BLaER1 treated with 17β-estradiol and CSF1 and Interleukin-3, amounts not matched to agents 10 nM and 100 nM (cell line): Measurements from ENCODE around the gene PPP1CA.

Experiments used
- H3K27ac ChIP-seq, 11 experiments: shearing (Covaris generic); formaldehyde crosslinking; 2 replicates each; pipeline ENCODE4 v1.8.1; 2022
- H3K27me3 ChIP-seq, 11 experiments: shearing (Covaris generic); formaldehyde crosslinking; 2 replicates each; pipeline ENCODE4 v1.8.1; 2022
- H3K36me3 ChIP-seq, 11 experiments: shearing (Covaris generic); formaldehyde crosslinking; 2 replicates each; pipeline ENCODE4 v1.8.1; 2022
- H3K4me1 ChIP-seq, 10 experiments: shearing (Covaris generic); formaldehyde crosslinking; 2 replicates each; pipeline ENCODE4 v1.8.1; 2022
- H3K4me2 ChIP-seq, 11 experiments: shearing (Covaris generic); formaldehyde crosslinking; 2 replicates each; pipeline ENCODE4 v1.8.1; 2022
- H3K4me3 ChIP-seq, 10 experiments: shearing (Covaris generic); formaldehyde crosslinking; 2 replicates each; pipeline ENCODE4 v1.8.1; 2022
- H3K9ac ChIP-seq, 11 experiments: shearing (Covaris generic); formaldehyde crosslinking; 2 replicates each; pipeline ENCODE4 v1.8.1; 2022
- H3K9me3 ChIP-seq, 11 experiments: shearing (Covaris generic); formaldehyde crosslinking; replicated peaks in 1 of 11; 2 replicates each; pipeline ENCODE4 v1.8.1; 2022
- H4K20me1 ChIP-seq, 11 experiments: shearing (Covaris generic); formaldehyde crosslinking; 2 replicates each; pipeline ENCODE4 v1.8.1; 2022
- Cebpa-rat ChIP-seq, 11 experiments: shearing (Covaris generic); IDR thresholded peaks; 2 replicates each; pipeline ENCODE4 v1.8.1; 2022

PPP1CA gene

GRCh38 chr11:67410369-67410831 is 8.7 kb upstream of the PPP1CA start:
- peaks cover 16 to 27% (median 22%) of the 10 kb centered on the region in 11 experiments for H3K27me3 ChIP-seq
- TF ChIP-seq Cebpa-rat (IDR thresholded peaks at IDR 0.05): no peak
- H3K4me3 ChIP-seq: peak overlapping the region in 5 of 10 experiments; percentile 26 to 57 (median 52); a peak in 3 of 20 replicates
- peak overlapping the region; percentile 77 to 100 (median 98); a peak in 21 of 22 replicates for H3K4me2 ChIP-seq
- H4K20me1 ChIP-seq: peaks cover 0 to 64% (median 5%) of the 10 kb centered on the region in 11 experiments; a peak in 10 of 22 replicates
- H3K36me3 ChIP-seq: peaks cover 0 to 9% (median 0%) of the 10 kb centered on the region in 11 experiments; a peak in 2 of 22 replicates
- peak overlapping the region in 9 of 11 experiments; percentile 61 to 87 (median 80); a peak in 14 of 22 replicates for H3K27ac ChIP-seq
- H3K9me3 ChIP-seq: no peaks in the 10 kb centered on the region
- H3K4me1 ChIP-seq: peaks cover 66 to 100% (median 94%) of the 10 kb centered on the region in 10 experiments
- H3K9ac ChIP-seq: peak overlapping the region in 8 of 11 experiments; percentile 48 to 77 (median 70); a peak in 13 of 22 replicates

GRCh38 chr11:67409781-67410368 is 8.2 kb upstream of the PPP1CA start:
- peak overlapping the region; percentile 48 to 87 (median 74); a peak in 21 of 22 replicates for H3K27ac ChIP-seq
- peak overlapping the region; percentile 77 to 100 (median 98) for H3K4me2 ChIP-seq

GRCh38 chr11:67409261-67409666 is 7.6 kb upstream of the PPP1CA start:
- Histone ChIP-seq H3K27ac (peak overlapping the region; percentile 48 to 87 (median 74); a peak in 21 of 22 replicates), H3K4me1 (peaks cover 70 to 100% (median 96%) of the 10 kb centered on the region in 10 experiments), H3K4me2 (peak overlapping the region; percentile 77 to 100 (median 98)), H3K36me3 (peaks cover 0 to 10% (median 0%) of the 10 kb centered on the region in 11 experiments; a peak in 2 of 22 replicates), H3K27me3 (peaks cover 5 to 16% (median 10%) of the 10 kb centered on the region in 11 experiments), H4K20me1 (peaks cover 0 to 57% (median 5%) of the 10 kb centered on the region in 11 experiments; a peak in 10 of 22 replicates), H3K9ac (peak overlapping the region; percentile 48 to 77 (median 67); a peak in 21 of 22 replicates), H3K4me3 (peak overlapping the region in 9 of 10 experiments; percentile 13 to 57 (median 48); a peak in 15 of 20 replicates), H3K9me3 (no peaks in the 10 kb centered on the region)
- TF ChIP-seq Cebpa-rat (IDR thresholded peaks at IDR 0.05): no peak

More at GRCh38 chr11:67409781-67410368, 8.2 kb upstream of the PPP1CA start:
- TF ChIP-seq Cebpa-rat (IDR thresholded peaks at IDR 0.05): no peak
- Histone ChIP-seq H3K4me3 (peak overlapping the region in 8 of 10 experiments; percentile 26 to 57 (median 50); a peak in 15 of 20 replicates), H3K36me3 (peaks cover 0 to 10% (median 0%) of the 10 kb centered on the region in 11 experiments; a peak in 2 of 22 replicates), H3K27me3 (peaks cover 11 to 22% (median 16%) of the 10 kb centered on the region in 11 experiments), H3K4me1 (peaks cover 66 to 100% (median 94%) of the 10 kb centered on the region in 10 experiments), H3K9me3 (no peaks in the 10 kb centered on the region), H3K9ac (peak overlapping the region; percentile 48 to 77 (median 67); a peak in 21 of 22 replicates), H4K20me1 (peaks cover 0 to 61% (median 5%) of the 10 kb centered on the region in 11 experiments; a peak in 10 of 22 replicates)

- Histone ChIP-seq H3K27me3 (peaks cover 0 to 11% (median 4%) of the 10 kb centered on the region in 11 experiments; a peak in 12 of 22 replicates), H3K4me3 (peak overlapping the region in 8 of 10 experiments; percentile 26 to 57 (median 50); a peak in 14 of 20 replicates), H3K4me2 (peak overlapping the region; percentile 77 to 100 (median 98)), H3K36me3 (peaks cover 0 to 10% (median 0%) of the 10 kb centered on the region in 11 experiments; a peak in 2 of 22 replicates), H3K9me3 (no peaks in the 10 kb centered on the region), H3K27ac (peak overlapping the region in 10 of 11 experiments; percentile 58 to 87 (median 77); a peak in 20 of 22 replicates), H3K9ac (peak overlapping the region; percentile 48 to 77 (median 67); a peak in 21 of 22 replicates), H3K4me1 (peaks cover 76 to 100% (median 100%) of the 10 kb centered on the region in 10 experiments), H4K20me1 (peaks cover 0 to 57% (median 5%) of the 10 kb centered on the region in 11 experiments; a peak in 10 of 22 replicates)
- TF ChIP-seq Cebpa-rat (IDR thresholded peaks at IDR 0.05): no peak
Observed at GRCh38 chr11:67408437-67409200, 7.0 kb upstream of the PPP1CA start.

- H3K27ac ChIP-seq: peak overlapping the region in 7 of 11 experiments; percentile 66 to 87 (median 81); a peak in 12 of 22 replicates
- no peak for TF ChIP-seq Cebpa-rat (IDR thresholded peaks at IDR 0.05)
- H3K27me3 ChIP-seq: peaks cover 0 to 11% (median 0%) of the 10 kb centered on the region in 11 experiments; a peak in 1 of 22 replicates
- peaks cover 0 to 10% (median 0%) of the 10 kb centered on the region in 11 experiments; a peak in 2 of 22 replicates for H3K36me3 ChIP-seq
- peak overlapping the region in 9 of 11 experiments; percentile 8 to 80 (median 70); a peak in 14 of 22 replicates for H3K9ac ChIP-seq
- peak overlapping the region; percentile 77 to 100 (median 98) for H3K4me2 ChIP-seq
- no peaks in the 10 kb centered on the region for H3K9me3 ChIP-seq
- peaks cover 0 to 52% (median 5%) of the 10 kb centered on the region in 11 experiments; a peak in 10 of 22 replicates for H4K20me1 ChIP-seq
- H3K4me1 ChIP-seq: peaks cover 80 to 100% (median 100%) of the 10 kb centered on the region in 10 experiments
- H3K4me3 ChIP-seq: peak overlapping the region in 3 of 10 experiments; percentile 11 to 48 (median 21); a peak in 4 of 20 replicates
Observed at GRCh38 chr11:67407688-67408163, 6.1 kb upstream of the PPP1CA start.

- peak overlapping the region in 5 of 11 experiments; percentile 66 to 94 (median 87); a peak in 7 of 22 replicates for H3K27ac ChIP-seq
Observed at GRCh38 chr11:67406969-67407687, 5.5 kb upstream of the PPP1CA start.

GRCh38 chr11:67406420-67406968 is 4.8 kb upstream of the PPP1CA start:
- peaks cover 0 to 10% (median 0%) of the 10 kb centered on the region in 11 experiments; a peak in 2 of 22 replicates for H3K36me3 ChIP-seq
- H3K9ac ChIP-seq: peak overlapping the region in 9 of 11 experiments; percentile 23 to 83 (median 54); a peak in 15 of 22 replicates
- no peaks in the 10 kb centered on the region for H3K9me3 ChIP-seq
- TF ChIP-seq Cebpa-rat (IDR thresholded peaks at IDR 0.05): no peak
- H3K27ac ChIP-seq: peak overlapping the region in 7 of 11 experiments; percentile 20 to 96 (median 94); a peak in 11 of 22 replicates
- H3K4me1 ChIP-seq: peaks cover 85 to 96% (median 96%) of the 10 kb centered on the region in 10 experiments
- peaks cover 0 to 6% (median 0%) of the 10 kb centered on the region in 11 experiments; a peak in 1 of 22 replicates for H3K27me3 ChIP-seq
- H3K4me3 ChIP-seq: no peak overlapping the region
- H4K20me1 ChIP-seq: peaks cover 0 to 44% (median 5%) of the 10 kb centered on the region in 11 experiments; a peak in 11 of 22 replicates
- peak overlapping the region; percentile 84 to 100 (median 99) for H3K4me2 ChIP-seq

More at GRCh38 chr11:67406969-67407687, 5.5 kb upstream of the PPP1CA start:
- Histone ChIP-seq H3K27me3 (peaks cover 0 to 11% (median 0%) of the 10 kb centered on the region in 11 experiments; a peak in 1 of 22 replicates), H3K9me3 (no peaks in the 10 kb centered on the region), H3K4me3 (peak overlapping the region in 3 of 10 experiments; percentile 11 to 41 (median 21); a peak in 4 of 20 replicates), H3K9ac (peak overlapping the region in 9 of 11 experiments; percentile 8 to 80 (median 54); a peak in 12 of 22 replicates), H4K20me1 (peaks cover 0 to 46% (median 5%) of the 10 kb centered on the region in 11 experiments; a peak in 10 of 22 replicates), H3K4me2 (peak overlapping the region; percentile 77 to 100 (median 98)), H3K36me3 (peaks cover 0 to 10% (median 0%) of the 10 kb centered on the region in 11 experiments; a peak in 2 of 22 replicates), H3K4me1 (peaks cover 83 to 100% (median 100%) of the 10 kb centered on the region in 10 experiments)
- no peak for TF ChIP-seq Cebpa-rat (IDR thresholded peaks at IDR 0.05)
